ENCODE results near the gene HMCN2. TPM values are rescaled to one million over a fixed set of nuclear protein-coding genes. Genes with fewer than 3 reads are reported as not detected.
A peak's percentile ranks its signal among the peaks of the same experiment; 100 is the strongest.
"Not testable (repeated sequence)": the region's sequence is repeated elsewhere in the genome, so short reads cannot be mapped to it uniquely, and the experiment has no call there.

HMCN2 gene
- total RNA-seq, 1 donor from 2014 or later: 0.15 TPM

DNA sequence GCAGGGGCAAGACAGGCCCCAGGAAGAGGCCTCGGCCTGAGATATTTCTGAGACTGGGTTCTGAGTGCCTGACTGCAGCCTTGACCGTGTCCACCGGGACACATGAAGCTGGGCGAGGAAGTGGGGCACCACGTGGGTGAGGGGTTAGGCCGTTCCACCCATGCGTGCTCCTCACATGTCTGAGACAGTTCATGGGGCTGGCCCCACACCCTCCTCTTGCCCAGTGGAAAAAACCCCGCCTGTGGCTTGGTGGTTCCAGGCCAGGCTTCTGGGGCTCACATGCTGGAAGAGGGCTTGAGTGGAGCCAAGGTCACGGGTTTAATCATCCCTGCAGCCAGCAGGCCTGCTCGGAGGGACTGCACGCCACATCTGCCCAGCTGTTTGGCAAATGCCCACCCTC, 11.4 kb downstream of the HMCN2 start:
- Mint-ChIP-seq H3K27me3 (ENCODE audit: insufficient read depth, low read depth) (peaks cover 9% of the 10 kb centered on the region), H3K9me3 (no peaks in the 10 kb centered on the region), H3K27ac (no peak overlapping the region), H3K36me3 (no peaks in the 10 kb centered on the region), H3K4me1 (no peaks in the 10 kb centered on the region), H3K4me3 (no peak overlapping the region)
- Histone ChIP-seq H3K4me1 (no peaks in the 10 kb centered on the region), H3K79me2 (ENCODE audit: low read depth) (no peaks in the 10 kb centered on the region), H3K36me3 (no peaks in the 10 kb centered on the region), H3K27ac (no peak overlapping the region), H3K27me3 (no peaks in the 10 kb centered on the region), H3F3A (ENCODE audit: low read depth) (no peaks in the 10 kb centered on the region), H3K4me2 (no peak overlapping the region), H3K9me3 (ENCODE audit: low read depth) (no peaks in the 10 kb centered on the region), H3K4me3 (no peak overlapping the region), H2AFZ (replicated peaks) (no peak overlapping the region), H4K20me1 (ENCODE audit: low read depth) (no peaks in the 10 kb centered on the region), H3K9ac (no peak overlapping the region)
- no peak for TF ChIP-seq EZH2phosphoT487 (IDR thresholded peaks at IDR 0.05)
- TF ChIP-seq, protein P1, sequence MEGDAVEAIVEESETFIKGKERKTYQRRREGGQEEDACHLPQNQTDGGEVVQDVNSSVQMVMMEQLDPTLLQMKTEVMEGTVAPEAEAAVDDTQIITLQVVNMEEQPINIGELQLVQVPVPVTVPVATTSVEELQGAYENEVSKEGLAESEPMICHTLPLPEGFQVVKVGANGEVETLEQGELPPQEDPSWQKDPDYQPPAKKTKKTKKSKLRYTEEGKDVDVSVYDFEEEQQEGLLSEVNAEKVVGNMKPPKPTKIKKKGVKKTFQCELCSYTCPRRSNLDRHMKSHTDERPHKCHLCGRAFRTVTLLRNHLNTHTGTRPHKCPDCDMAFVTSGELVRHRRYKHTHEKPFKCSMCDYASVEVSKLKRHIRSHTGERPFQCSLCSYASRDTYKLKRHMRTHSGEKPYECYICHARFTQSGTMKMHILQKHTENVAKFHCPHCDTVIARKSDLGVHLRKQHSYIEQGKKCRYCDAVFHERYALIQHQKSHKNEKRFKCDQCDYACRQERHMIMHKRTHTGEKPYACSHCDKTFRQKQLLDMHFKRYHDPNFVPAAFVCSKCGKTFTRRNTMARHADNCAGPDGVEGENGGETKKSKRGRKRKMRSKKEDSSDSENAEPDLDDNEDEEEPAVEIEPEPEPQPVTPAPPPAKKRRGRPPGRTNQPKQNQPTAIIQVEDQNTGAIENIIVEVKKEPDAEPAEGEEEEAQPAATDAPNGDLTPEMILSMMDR (IDR thresholded peaks at IDR 0.05): no peak
- TF ChIP-seq EZH2 (IDR thresholded peaks at IDR 0.05): no peak
- DNase-seq (ENCODE audit: low spot score): no peak

DNA sequence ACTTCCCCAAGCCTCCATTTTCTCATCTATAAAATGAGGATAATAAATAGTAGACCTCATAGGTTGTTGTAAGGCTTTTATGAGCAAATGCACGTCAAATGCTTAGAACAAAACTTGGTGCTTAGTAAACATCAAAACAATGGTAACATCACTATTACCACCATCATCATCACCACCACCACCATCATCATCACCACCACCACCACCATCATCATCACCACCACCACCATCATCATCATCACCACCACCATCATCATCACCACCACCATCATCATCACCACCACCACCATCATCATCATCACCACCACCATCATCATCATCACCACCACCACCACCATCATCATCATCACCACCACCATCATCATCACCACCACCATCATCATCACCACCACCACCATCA, 12.0 kb downstream of the HMCN2 start:
- not testable (repeated sequence) for DNase-seq (ENCODE audit: low spot score); H3K27me3 ChIP-seq; H3K27ac Mint-ChIP-seq; H3K4me2 ChIP-seq; H3K4me1 Mint-ChIP-seq; H3K36me3 ChIP-seq; H3K4me3 ChIP-seq; H3K27me3 Mint-ChIP-seq (ENCODE audit: insufficient read depth, low read depth); H3K27ac ChIP-seq; H3K9me3 Mint-ChIP-seq; H2AFZ ChIP-seq (replicated peaks); H3K79me2 ChIP-seq (ENCODE audit: low read depth); H3F3A ChIP-seq (ENCODE audit: low read depth); H3K9me3 ChIP-seq (ENCODE audit: low read depth); H3K36me3 Mint-ChIP-seq; H3K4me1 ChIP-seq; H3K9ac ChIP-seq; H4K20me1 ChIP-seq (ENCODE audit: low read depth)
- H3K4me3 Mint-ChIP-seq: peak overlapping the region; percentile 52

DNA sequence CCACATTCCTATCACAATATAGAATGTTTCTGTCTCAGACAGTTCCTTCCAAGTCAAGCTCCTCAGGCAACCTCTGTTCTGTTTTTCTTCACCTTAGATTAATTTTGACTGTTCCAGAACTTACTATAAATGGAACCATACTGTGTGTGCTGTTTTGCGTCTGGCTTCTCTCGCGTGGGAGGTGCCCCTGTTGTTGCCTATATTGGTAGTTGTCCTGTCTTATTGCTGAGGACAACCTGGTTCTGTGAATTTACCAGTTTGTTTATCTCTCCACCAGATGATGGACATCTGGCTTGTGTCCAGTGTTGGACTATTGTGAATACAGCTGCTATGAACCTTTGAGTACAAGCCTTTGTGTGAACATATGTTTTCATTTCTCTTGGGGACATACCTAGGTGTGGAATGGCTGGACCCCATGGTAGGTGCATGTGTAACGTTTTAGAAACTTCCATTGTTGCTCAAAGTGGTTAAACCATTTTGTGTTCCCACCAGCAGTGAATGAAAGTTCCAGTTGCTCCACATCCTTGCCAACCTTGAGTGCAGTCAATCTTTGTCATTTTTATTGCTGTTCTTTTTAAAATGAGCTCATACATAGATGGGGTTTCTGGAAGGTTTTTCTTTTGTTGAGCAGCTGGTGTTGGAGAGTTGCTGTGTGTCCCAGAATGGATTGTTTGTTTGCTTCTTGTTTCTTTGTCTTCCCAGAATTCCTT, 18.1 kb downstream of the HMCN2 start:
- H3K27ac Mint-ChIP-seq: no peak overlapping the region
- TF ChIP-seq EZH2 (IDR thresholded peaks at IDR 0.05) (no peak), EZH2phosphoT487 (IDR thresholded peaks at IDR 0.05) (no peak)
- TF ChIP-seq, protein P1 (IDR thresholded peaks at IDR 0.05): no peak

DNA sequence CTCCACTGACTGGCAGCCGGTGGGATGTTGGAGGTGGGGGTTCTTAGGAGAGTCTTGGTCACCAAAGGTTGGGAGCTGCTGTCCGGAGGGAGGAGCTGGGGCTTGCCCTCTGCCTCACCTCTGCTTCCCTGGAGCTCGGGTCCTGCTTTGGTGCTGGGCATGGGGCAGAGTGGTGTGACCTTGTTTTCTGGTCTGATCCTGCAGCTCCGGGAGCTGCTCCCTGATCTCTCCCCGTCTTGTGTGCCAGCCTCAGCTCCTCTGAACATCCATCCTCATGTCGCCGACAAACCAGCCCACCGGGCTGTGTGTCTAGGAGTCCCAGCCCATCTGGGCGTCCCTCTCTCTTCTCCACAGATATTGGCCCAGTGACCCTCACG, 18.7 kb downstream of the HMCN2 start:
- Mint-ChIP-seq H3K4me1 (no peaks in the 10 kb centered on the region), H3K4me3 (no peak overlapping the region), H3K9me3 (no peaks in the 10 kb centered on the region), H3K36me3 (no peaks in the 10 kb centered on the region), H3K27ac (no peak overlapping the region), H3K27me3 (ENCODE audit: insufficient read depth, low read depth) (peaks cover 6% of the 10 kb centered on the region)
- Histone ChIP-seq H3F3A (ENCODE audit: low read depth) (no peaks in the 10 kb centered on the region), H3K9me3 (ENCODE audit: low read depth) (no peaks in the 10 kb centered on the region), H3K79me2 (ENCODE audit: low read depth) (no peaks in the 10 kb centered on the region), H3K4me1 (peaks cover 9% of the 10 kb centered on the region), H3K4me3 (no peak overlapping the region), H3K4me2 (no peak overlapping the region), H3K27ac (no peak overlapping the region), H2AFZ (replicated peaks) (no peak overlapping the region), H3K27me3 (no peaks in the 10 kb centered on the region), H3K9ac (no peak overlapping the region), H3K36me3 (no peaks in the 10 kb centered on the region), H4K20me1 (ENCODE audit: low read depth) (no peaks in the 10 kb centered on the region)
- TF ChIP-seq, protein P1 (IDR thresholded peaks at IDR 0.05): no peak
- no peak for TF ChIP-seq EZH2 (IDR thresholded peaks at IDR 0.05)
- no peak for TF ChIP-seq EZH2phosphoT487 (IDR thresholded peaks at IDR 0.05)
- no peak for DNase-seq (ENCODE audit: low spot score)

More for the DNA sequence above, 18.1 kb downstream of the HMCN2 start:
- H3K79me2 ChIP-seq (ENCODE audit: low read depth): no peaks in the 10 kb centered on the region
- H3K4me2 ChIP-seq: no peak overlapping the region
- no peak overlapping the region for H3K27ac ChIP-seq
- H3K9ac ChIP-seq: no peak overlapping the region
- no peak overlapping the region for H2AFZ ChIP-seq (replicated peaks)
- Mint-ChIP-seq H3K9me3 (no peaks in the 10 kb centered on the region), H3K4me1 (no peaks in the 10 kb centered on the region), H3K36me3 (no peaks in the 10 kb centered on the region), H3K27me3 (ENCODE audit: insufficient read depth, low read depth) (peaks cover 7% of the 10 kb centered on the region), H3K4me3 (no peak overlapping the region)
- H3K4me3 ChIP-seq: no peak overlapping the region
- no peaks in the 10 kb centered on the region for H3F3A ChIP-seq (ENCODE audit: low read depth)
- H3K27me3 ChIP-seq: no peaks in the 10 kb centered on the region
- peaks cover 4% of the 10 kb centered on the region for H3K4me1 ChIP-seq
- no peak for DNase-seq (ENCODE audit: low spot score)
- H4K20me1 ChIP-seq (ENCODE audit: low read depth): no peaks in the 10 kb centered on the region
- H3K36me3 ChIP-seq: no peaks in the 10 kb centered on the region
- no peaks in the 10 kb centered on the region for H3K9me3 ChIP-seq (ENCODE audit: low read depth)

Measured in neural progenitor cell (in vitro differentiated cells).